H4 (cell line): ENCODE results near the gene PTK7. TPM values are rescaled to one million over a fixed set of nuclear protein-coding genes. Genes with fewer than 3 reads are reported as not detected.
"Not testable (repeated sequence)": the region's sequence is repeated elsewhere in the genome, so short reads cannot be mapped to it uniquely, and the experiment has no call there.

Experiments
- DNase-seq: peaks from one replicate; pipeline ENCODE4 v3.0.0-alpha.2; 2015; ENCODE audit warnings: low spot score
- total RNA-seq: library from RNA; depleted of rRNA; stranded (reverse); fragments of >200 nt; shearing (Covaris generic); gene quantifications from 2 replicates; pipeline ENCODE4 v1.2.3, GENCODE V29; 2014

PTK7 gene
- total RNA-seq, 1 experiment from 2014 or later = 46.0 TPM

- no peak for DNase-seq
Measured at GRCh38 chr6:43119482-43119881, 43.4 kb downstream of the PTK7 start.

GRCh38 chr6:43120101-43120763 is 44.1 kb downstream of the PTK7 start:
- DNase-seq = no peak

GRCh38 chr6:43120944-43121913 is 45.1 kb downstream of the PTK7 start:
- DNase-seq = peak; percentile 97

- DNase-seq = no peak
Measured at GRCh38 chr6:43122146-43122545, 46.0 kb downstream of the PTK7 start.

- no peak for DNase-seq
Measured at GRCh38 chr6:43123461-43124314, 47.6 kb downstream of the PTK7 start.

GRCh38 chr6:43124481-43124880 is 48.4 kb downstream of the PTK7 start:
- DNase-seq = no peak

GRCh38 chr6:43125119-43125518 is 49.0 kb downstream of the PTK7 start:
- DNase-seq = no peak

GRCh38 chr6:43125555-43125954 is 49.4 kb downstream of the PTK7 start:
- no peak for DNase-seq

- no peak for DNase-seq
Measured at GRCh38 chr6:43127180-43127579, 51.1 kb downstream of the PTK7 start.

- DNase-seq = no peak
Measured at GRCh38 chr6:43127877-43128276, 51.8 kb downstream of the PTK7 start.

- no peak for DNase-seq
Measured at GRCh38 chr6:43128926-43129325, 52.8 kb downstream of the PTK7 start.

- no peak for DNase-seq
Measured at GRCh38 chr6:43129434-43130194, 53.5 kb downstream of the PTK7 start.

GRCh38 chr6:43130429-43130828 is 54.3 kb downstream of the PTK7 start:
- DNase-seq = no peak

GRCh38 chr6:43131379-43131778 is 55.3 kb downstream of the PTK7 start:
- DNase-seq = not testable (repeated sequence)

- no peak for DNase-seq
Measured at GRCh38 chr6:43138267-43138666, 62.2 kb downstream of the PTK7 start.

GRCh38 chr6:43139973-43140372 is 63.9 kb downstream of the PTK7 start:
- DNase-seq = not testable (repeated sequence)

- DNase-seq = no peak
Measured at GRCh38 chr6:43141644-43142043, 65.5 kb downstream of the PTK7 start.

- DNase-seq = no peak
Measured at GRCh38 chr6:43142101-43142500, 66.0 kb downstream of the PTK7 start.

- peak; percentile 80 for DNase-seq
Measured at GRCh38 chr6:43143235-43144128, 67.4 kb downstream of the PTK7 start.

GRCh38 chr6:43144879-43145278 is 68.8 kb downstream of the PTK7 start:
- no peak for DNase-seq
